ENCODE measurements around the gene ZNF565.

ZNF565 gene

GRCh38 chr19:36215276-36216123, 1.0 kb upstream of the ZNF565 start:
- H3K4me3 ChIP-seq (ENCODE audit: low read length, poor library complexity, severe bottlenecking): peak overlapping the region; percentile 95
- H3F3A ChIP-seq (ENCODE audit: low read depth): no peaks in the 10 kb centered on the region; the same call in 1 of the 2 replicates
- H3K79me2 ChIP-seq (ENCODE audit: insufficient read depth, low read length): peaks cover 61% of the 10 kb centered on the region
- H2AFZ ChIP-seq (ENCODE audit: low read length): peak overlapping the region; percentile 73
- no peaks in the 10 kb centered on the region for H3K9me2 ChIP-seq (replicated peaks; ENCODE audit: low read depth, low read length)
- peaks cover 44% of the 10 kb centered on the region for H4K20me1 ChIP-seq (ENCODE audit: insufficient read depth, low read length, poor library complexity, severe bottlenecking)
- peaks cover 34% of the 10 kb centered on the region for H3K4me1 ChIP-seq (ENCODE audit: insufficient read depth, low read length, poor library complexity, severe bottlenecking)
- no peaks in the 10 kb centered on the region for H3K27me3 ChIP-seq (ENCODE audit: insufficient read depth, low read length, poor library complexity, severe bottlenecking)
- H3K36me3 ChIP-seq (ENCODE audit: insufficient read depth, low read length): peaks cover 3% of the 10 kb centered on the region; the same call in 1 of the 2 replicates
- peak overlapping the region; percentile 69 for H3K4me2 ChIP-seq (ENCODE audit: low read depth, low read length, poor library complexity, severe bottlenecking)
- peak overlapping the region; percentile 98 for H3K9ac ChIP-seq (ENCODE audit: low read depth, low read length, poor library complexity, severe bottlenecking)
- no peak for TF ChIP-seq EZH2phosphoT487 (IDR thresholded peaks at IDR 0.05; ENCODE audit: borderline replicate concordance)
- TF ChIP-seq, protein P1, sequence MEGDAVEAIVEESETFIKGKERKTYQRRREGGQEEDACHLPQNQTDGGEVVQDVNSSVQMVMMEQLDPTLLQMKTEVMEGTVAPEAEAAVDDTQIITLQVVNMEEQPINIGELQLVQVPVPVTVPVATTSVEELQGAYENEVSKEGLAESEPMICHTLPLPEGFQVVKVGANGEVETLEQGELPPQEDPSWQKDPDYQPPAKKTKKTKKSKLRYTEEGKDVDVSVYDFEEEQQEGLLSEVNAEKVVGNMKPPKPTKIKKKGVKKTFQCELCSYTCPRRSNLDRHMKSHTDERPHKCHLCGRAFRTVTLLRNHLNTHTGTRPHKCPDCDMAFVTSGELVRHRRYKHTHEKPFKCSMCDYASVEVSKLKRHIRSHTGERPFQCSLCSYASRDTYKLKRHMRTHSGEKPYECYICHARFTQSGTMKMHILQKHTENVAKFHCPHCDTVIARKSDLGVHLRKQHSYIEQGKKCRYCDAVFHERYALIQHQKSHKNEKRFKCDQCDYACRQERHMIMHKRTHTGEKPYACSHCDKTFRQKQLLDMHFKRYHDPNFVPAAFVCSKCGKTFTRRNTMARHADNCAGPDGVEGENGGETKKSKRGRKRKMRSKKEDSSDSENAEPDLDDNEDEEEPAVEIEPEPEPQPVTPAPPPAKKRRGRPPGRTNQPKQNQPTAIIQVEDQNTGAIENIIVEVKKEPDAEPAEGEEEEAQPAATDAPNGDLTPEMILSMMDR (conservative IDR thresholded peaks at IDR 0.05; ENCODE audit: low read length): no peak
- no peaks in the 10 kb centered on the region for H3K9me3 ChIP-seq (ENCODE audit: insufficient read depth, low read depth, low read length)

DNA sequence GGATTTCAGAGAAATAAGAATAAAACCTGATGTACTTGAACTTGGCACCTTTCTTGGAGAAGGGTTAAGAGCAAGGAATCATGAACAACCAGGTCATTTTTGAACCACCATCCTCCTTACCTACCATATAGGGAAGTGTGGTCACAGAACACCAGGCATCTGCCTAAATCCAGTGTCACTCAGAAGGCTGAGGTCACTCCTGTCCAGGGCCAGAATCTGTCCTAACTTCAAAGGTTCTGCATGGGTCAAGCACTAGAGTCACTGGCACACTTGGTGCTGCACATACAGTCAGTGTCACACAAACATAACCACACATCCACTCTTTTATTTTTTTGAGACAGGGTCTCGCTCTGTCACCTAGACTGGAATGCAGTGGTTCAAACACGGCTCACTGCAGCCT, 1.6 kb downstream of the ZNF565 start:
- Histone ChIP-seq H2AFZ (ENCODE audit: low read length) (no peak overlapping the region), H3K27me3 (ENCODE audit: insufficient read depth, low read length, poor library complexity, severe bottlenecking) (no peaks in the 10 kb centered on the region), H3K9me2 (replicated peaks; ENCODE audit: low read depth, low read length) (no peaks in the 10 kb centered on the region), H4K20me1 (ENCODE audit: insufficient read depth, low read length, poor library complexity, severe bottlenecking) (peaks cover 25% of the 10 kb centered on the region), H3K79me2 (ENCODE audit: insufficient read depth, low read length) (peaks cover 37% of the 10 kb centered on the region), H3K4me1 (ENCODE audit: insufficient read depth, low read length, poor library complexity, severe bottlenecking) (peaks cover 18% of the 10 kb centered on the region), H3K9ac (ENCODE audit: low read depth, low read length, poor library complexity, severe bottlenecking) (no peak overlapping the region), H3F3A (ENCODE audit: low read depth) (no peaks in the 10 kb centered on the region), H3K4me2 (ENCODE audit: low read depth, low read length, poor library complexity, severe bottlenecking) (peak overlapping the region; percentile 14), H3K4me3 (ENCODE audit: low read length, poor library complexity, severe bottlenecking) (no peak overlapping the region), H3K9me3 (ENCODE audit: insufficient read depth, low read depth, low read length) (no peaks in the 10 kb centered on the region), H3K36me3 (ENCODE audit: insufficient read depth, low read length) (no peaks in the 10 kb centered on the region)
- no peak for TF ChIP-seq EZH2phosphoT487 (IDR thresholded peaks at IDR 0.05; ENCODE audit: borderline replicate concordance)
- TF ChIP-seq, protein P1 (conservative IDR thresholded peaks at IDR 0.05; ENCODE audit: low read length): no peak

GRCh38 chr19:36210497-36210896, 4.0 kb downstream of the ZNF565 start:
- peaks cover 1% of the 10 kb centered on the region for H4K20me1 ChIP-seq (ENCODE audit: insufficient read depth, low read length, poor library complexity, severe bottlenecking)
- TF ChIP-seq, protein P1 (conservative IDR thresholded peaks at IDR 0.05; ENCODE audit: low read length): no peak
- TF ChIP-seq EZH2phosphoT487 (IDR thresholded peaks at IDR 0.05; ENCODE audit: borderline replicate concordance): no peak
- H3K4me2 ChIP-seq (ENCODE audit: low read depth, low read length, poor library complexity, severe bottlenecking): no peak overlapping the region
- no peaks in the 10 kb centered on the region for H3K9me3 ChIP-seq (ENCODE audit: insufficient read depth, low read depth, low read length)
- H3K36me3 ChIP-seq (ENCODE audit: insufficient read depth, low read length): no peaks in the 10 kb centered on the region
- no peaks in the 10 kb centered on the region for H3F3A ChIP-seq (ENCODE audit: low read depth)
- H3K27me3 ChIP-seq (ENCODE audit: insufficient read depth, low read length, poor library complexity, severe bottlenecking): no peaks in the 10 kb centered on the region
- H3K9me2 ChIP-seq (replicated peaks; ENCODE audit: low read depth, low read length): no peaks in the 10 kb centered on the region
- H3K4me3 ChIP-seq (ENCODE audit: low read length, poor library complexity, severe bottlenecking): no peak overlapping the region
- H3K79me2 ChIP-seq (ENCODE audit: insufficient read depth, low read length): peaks cover 13% of the 10 kb centered on the region
- H2AFZ ChIP-seq (ENCODE audit: low read length): no peak overlapping the region
- no peak overlapping the region for H3K9ac ChIP-seq (ENCODE audit: low read depth, low read length, poor library complexity, severe bottlenecking)
- H3K4me1 ChIP-seq (ENCODE audit: insufficient read depth, low read length, poor library complexity, severe bottlenecking): peaks cover 4% of the 10 kb centered on the region
